Duodenal mucosa (tissue), 2 donors: ENCODE results near the gene SCIN.
"Not testable (repeated sequence)": the region's sequence is repeated elsewhere in the genome, so short reads cannot be mapped to it uniquely, and the experiment has no call there.

ENCODE experiments used
- H3K27ac ChIP-seq: one replicate; pipeline ENCODE4 v1.7.0; 2013; ENCODE audit warnings: low read depth, low read length
- H3K27me3 ChIP-seq, 2 donors: one replicate each; pipeline ENCODE4 v1.7.0; 2013; ENCODE audit warnings: low read length in 2 of 2, control low read depth in 1 of 2; ENCODE audit not compliant: insufficient read depth in 2 of 2, control insufficient read depth in 1 of 2
- H3K36me3 ChIP-seq, 2 donors: one replicate each; pipeline ENCODE4 v1.7.0; 2013; ENCODE audit warnings: low read length in 2 of 2, control low read depth in 1 of 2; ENCODE audit not compliant: insufficient read depth in 2 of 2, control insufficient read depth in 1 of 2
- H3K4me1 ChIP-seq, 2 donors: one replicate each; pipeline ENCODE4 v1.7.0; 2013; ENCODE audit warnings: low read length in 2 of 2, control low read depth in 1 of 2; ENCODE audit not compliant: insufficient read depth in 2 of 2, control insufficient read depth in 1 of 2
- H3K4me3 ChIP-seq, 2 donors: one replicate each; pipeline ENCODE4 v1.7.0; 2013; ENCODE audit warnings: low read length in 2 of 2, low read depth in 1 of 2
- H3K9ac ChIP-seq, 2 donors: one replicate each; pipeline ENCODE4 v1.7.0; 2013; ENCODE audit warnings: low read length in 2 of 2, low read depth in 1 of 2
- H3K9me3 ChIP-seq, 2 donors: one replicate each; pipeline ENCODE4 v1.7.0; 2013; ENCODE audit warnings: low read length in 2 of 2, control low read depth in 1 of 2; ENCODE audit not compliant: control insufficient read depth in 1 of 2

SCIN gene

GRCh38 chr7:12643001-12643643, 72.6 kb downstream of the SCIN start:
- Histone ChIP-seq H3K36me3 (peaks cover 3 to 24% of the 10 kb centered on the region in 2 donors), H3K9me3 (no peaks in the 10 kb centered on the region), H3K27me3 (no peaks in the 10 kb centered on the region), H3K4me3 (no peak overlapping the region), H3K4me1 (peaks cover 0 to 6% of the 10 kb centered on the region in 2 donors), H3K27ac (no peak overlapping the region), H3K9ac (no peak overlapping the region)

GRCh38 chr7:12643644-12644043, 73.1 kb downstream of the SCIN start:
- Histone ChIP-seq H3K9me3 (no peaks in the 10 kb centered on the region), H3K27me3 (no peaks in the 10 kb centered on the region), H3K36me3 (peaks cover 3 to 24% of the 10 kb centered on the region in 2 donors), H3K9ac (no peak overlapping the region), H3K4me3 (no peak overlapping the region), H3K27ac (no peak overlapping the region), H3K4me1 (peaks cover 0 to under 1% of the 10 kb centered on the region in 2 donors)

DNA sequence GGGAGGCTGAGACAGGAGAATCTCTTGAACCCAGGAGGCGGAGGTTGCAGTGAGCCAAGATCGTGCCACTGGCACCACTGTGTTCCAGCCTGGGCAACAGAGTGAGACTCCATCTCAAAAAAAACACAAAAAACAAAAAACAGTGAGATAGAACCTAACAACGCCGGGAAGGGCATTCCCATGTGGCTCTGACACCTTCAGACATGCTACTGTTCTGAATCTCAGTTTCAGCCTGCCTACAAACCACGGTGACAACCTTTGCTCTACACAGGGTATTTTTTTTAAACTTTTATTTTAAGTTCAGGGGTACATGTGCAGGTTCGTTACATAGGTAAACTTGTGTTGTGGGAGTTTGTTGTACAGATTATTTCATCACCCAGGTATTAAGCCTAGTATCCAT, 74.7 kb downstream of the SCIN start:
- H3K4me1 ChIP-seq, H3K9ac ChIP-seq, H3K4me3 ChIP-seq, H3K9me3 ChIP-seq, H3K27me3 ChIP-seq, H3K27ac ChIP-seq: not testable (repeated sequence)
- peaks cover 3 to 19% of the 10 kb centered on the region in 2 donors for H3K36me3 ChIP-seq

- H3K27me3 ChIP-seq, result no peaks in the 10 kb centered on the region
- H3K4me3 ChIP-seq, result no peak overlapping the region
- H3K36me3 ChIP-seq, result peaks cover 3 to 16% of the 10 kb centered on the region in 2 donors
- no peak overlapping the region for H3K9ac ChIP-seq
- no peak overlapping the region for H3K27ac ChIP-seq
- H3K9me3 ChIP-seq, result no peaks in the 10 kb centered on the region
- peaks cover 0 to 7% of the 10 kb centered on the region in 2 donors for H3K4me1 ChIP-seq
Observed at GRCh38 chr7:12646139-12646538, 75.6 kb downstream of the SCIN start.

GRCh38 chr7:12647364-12648219, 77.1 kb downstream of the SCIN start:
- peaks cover 8 to 18% of the 10 kb centered on the region in 2 donors for H3K36me3 ChIP-seq
- H3K4me3 ChIP-seq, result no peak overlapping the region
- no peak overlapping the region for H3K27ac ChIP-seq
- no peaks in the 10 kb centered on the region for H3K9me3 ChIP-seq
- no peaks in the 10 kb centered on the region for H3K27me3 ChIP-seq
- H3K4me1 ChIP-seq, result peaks cover 0 to 7% of the 10 kb centered on the region in 2 donors
- H3K9ac ChIP-seq, result no peak overlapping the region

DNA sequence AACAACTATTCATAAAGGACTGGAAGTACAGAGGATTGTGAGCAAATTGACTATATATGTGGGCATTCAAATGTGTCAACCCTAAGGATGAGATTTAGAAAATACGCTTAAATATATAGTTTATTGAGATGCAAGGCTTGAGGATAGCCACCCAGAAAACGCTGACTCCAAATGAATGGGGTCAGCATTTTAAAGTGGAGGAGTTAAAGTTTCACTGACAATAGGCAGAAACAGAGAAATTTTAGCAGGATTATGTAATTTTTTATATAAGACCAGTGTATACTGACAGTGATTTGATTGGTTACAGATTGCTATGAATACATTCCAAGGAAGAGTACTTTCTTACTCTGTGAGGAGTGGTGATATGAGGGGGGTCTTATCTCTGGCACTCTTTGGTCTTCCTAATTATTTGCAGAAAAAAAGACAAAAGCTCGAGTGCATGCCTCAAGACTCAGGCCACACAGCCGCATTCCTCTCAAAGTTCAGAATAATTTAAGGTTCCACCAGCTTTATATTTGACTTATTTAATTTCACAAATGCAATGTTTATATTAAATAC, 78.3 kb downstream of the SCIN start:
- peaks cover 0 to 7% of the 10 kb centered on the region in 2 donors for H3K4me1 ChIP-seq
- H3K36me3 ChIP-seq, result peaks cover 8 to 13% of the 10 kb centered on the region in 2 donors
- no peak overlapping the region for H3K9ac ChIP-seq
- H3K27me3 ChIP-seq, result no peaks in the 10 kb centered on the region
- no peaks in the 10 kb centered on the region for H3K9me3 ChIP-seq
- H3K27ac ChIP-seq, result no peak overlapping the region
- no peak overlapping the region for H3K4me3 ChIP-seq

DNA sequence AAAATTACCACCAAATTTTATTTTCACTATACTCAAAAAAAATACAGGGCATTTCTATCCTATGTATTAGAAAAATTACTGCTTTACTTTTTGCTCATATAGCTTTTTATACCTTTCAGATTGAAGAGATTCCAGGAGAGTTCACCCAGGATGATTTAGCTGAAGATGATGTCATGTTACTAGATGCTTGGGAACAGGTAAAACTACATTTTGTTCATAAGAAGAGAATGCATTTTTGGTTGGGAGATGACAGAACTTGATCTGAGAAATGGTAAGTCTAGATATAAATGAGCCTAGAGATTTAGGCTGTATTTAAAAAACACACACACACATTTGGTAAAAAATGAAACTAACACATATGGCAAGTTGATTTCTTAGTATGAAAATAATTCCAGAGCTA, 78.8 kb downstream of the SCIN start:
- no peaks in the 10 kb centered on the region for H3K9me3 ChIP-seq
- H3K9ac ChIP-seq, result no peak overlapping the region
- H3K36me3 ChIP-seq, result peaks cover 5 to 10% of the 10 kb centered on the region in 2 donors
- no peak overlapping the region for H3K27ac ChIP-seq
- H3K4me3 ChIP-seq, result no peak overlapping the region
- peaks cover 0 to 7% of the 10 kb centered on the region in 2 donors for H3K4me1 ChIP-seq
- no peaks in the 10 kb centered on the region for H3K27me3 ChIP-seq

DNA sequence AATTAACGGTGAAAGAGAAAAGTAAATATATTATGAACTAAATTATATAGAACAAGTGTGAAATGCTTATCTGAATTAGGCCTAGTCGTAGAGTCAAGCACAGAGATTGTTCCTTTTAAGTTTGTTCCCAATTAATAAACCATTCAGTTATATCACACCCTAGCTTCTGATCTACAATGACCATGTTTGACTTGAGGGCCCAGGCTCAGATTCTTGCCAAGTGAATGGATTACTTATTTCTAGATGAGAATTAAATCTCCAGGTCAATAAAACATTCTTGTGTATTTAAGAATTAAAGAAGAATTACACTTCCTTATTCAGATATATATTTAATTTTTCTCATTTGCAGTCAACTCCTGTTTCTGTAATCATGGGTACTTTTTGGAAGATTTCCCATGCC, 79.6 kb downstream of the SCIN start:
- H3K27ac ChIP-seq, result no peak overlapping the region
- peaks cover 0 to 7% of the 10 kb centered on the region in 2 donors for H3K4me1 ChIP-seq
- H3K9me3 ChIP-seq, result no peaks in the 10 kb centered on the region
- H3K4me3 ChIP-seq, result no peak overlapping the region
- peaks cover 5 to 8% of the 10 kb centered on the region in 2 donors for H3K36me3 ChIP-seq
- H3K9ac ChIP-seq, result no peak overlapping the region
- H3K27me3 ChIP-seq, result no peaks in the 10 kb centered on the region

DNA sequence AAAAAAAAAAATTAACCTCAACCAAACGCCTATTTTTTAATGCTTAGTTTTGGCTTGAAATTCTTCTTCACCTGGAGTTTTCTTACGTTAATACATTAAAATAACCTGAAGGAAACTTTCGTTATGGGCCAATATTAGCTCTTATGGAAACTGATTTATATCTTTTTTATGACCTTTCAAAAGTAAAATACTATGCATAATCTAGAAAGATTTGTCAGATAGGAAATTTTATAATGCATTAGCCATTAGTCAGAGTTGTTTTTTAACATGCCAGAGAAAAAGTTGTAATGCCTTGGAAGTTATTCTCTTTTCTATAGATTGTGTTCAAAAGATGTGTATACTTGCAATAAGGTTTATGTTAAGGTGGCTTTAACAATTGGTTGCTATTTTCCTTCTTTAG, 82.6 kb downstream of the SCIN start:
- H3K4me3 ChIP-seq, result no peak overlapping the region
- H3K9ac ChIP-seq, result no peak overlapping the region
- no peak overlapping the region for H3K27ac ChIP-seq
- H3K4me1 ChIP-seq, result peaks cover 0 to 7% of the 10 kb centered on the region in 2 donors
- H3K36me3 ChIP-seq, result peaks cover 5 to 8% of the 10 kb centered on the region in 2 donors
- no peaks in the 10 kb centered on the region for H3K9me3 ChIP-seq
- no peaks in the 10 kb centered on the region for H3K27me3 ChIP-seq

DNA sequence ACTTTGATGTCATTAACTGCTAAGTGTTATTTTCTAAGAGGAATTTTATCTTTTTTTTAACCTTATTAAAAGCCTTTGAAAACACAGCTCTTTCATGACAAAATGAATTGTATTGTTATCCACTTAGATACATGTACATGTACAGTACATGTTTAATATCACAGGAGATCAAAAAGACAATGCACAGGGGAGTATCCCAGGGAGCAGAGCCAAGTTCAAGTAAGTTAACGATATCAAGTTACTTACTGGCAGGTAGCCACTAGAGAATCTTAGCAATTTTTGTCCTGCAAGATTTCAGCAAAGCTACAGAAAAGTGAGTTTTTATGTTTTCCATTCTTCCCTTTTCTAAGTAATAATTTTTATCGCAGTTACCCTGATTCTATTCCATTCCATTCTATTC, 83.0 kb downstream of the SCIN start:
- H3K27me3 ChIP-seq, result no peaks in the 10 kb centered on the region
- H3K36me3 ChIP-seq, result peaks cover 5 to 8% of the 10 kb centered on the region in 2 donors
- peaks cover 0 to 7% of the 10 kb centered on the region in 2 donors for H3K4me1 ChIP-seq
- no peaks in the 10 kb centered on the region for H3K9me3 ChIP-seq
- H3K9ac ChIP-seq, result no peak overlapping the region
- no peak overlapping the region for H3K4me3 ChIP-seq
- H3K27ac ChIP-seq, result no peak overlapping the region
